K562 (cell line): Measurements from ENCODE around the gene MPHOSPH8. TPM values are rescaled to one million over a fixed set of nuclear protein-coding genes. Genes with fewer than 3 reads are reported as not detected.
A peak's percentile ranks its signal among the peaks of the same experiment; 100 is the strongest.

Source experiments
- ARHGAP35 ChIP-seq: fragments of 450-650 bp; IDR thresholded peaks from 2 replicates; pipeline ENCODE4 v1.6.1; 2018; ENCODE audit not compliant: partially characterized antibody
- CTCFL ChIP-seq: IDR thresholded peaks from 2 replicates; pipeline ENCODE4 v1.6.1; 2011; ENCODE audit warnings: borderline replicate concordance, low read depth, mild to moderate bottlenecking, moderate library complexity, low read length; ENCODE audit not compliant: insufficient read depth, poor library complexity, severe bottlenecking
- E2F6 ChIP-seq, 2 experiments: IDR thresholded peaks; 2 replicates each; pipeline ENCODE4 v1.6.1; 2011; ENCODE audit warnings: borderline replicate concordance in 1 of 2, control low read depth in 1 of 2, low read depth in 1 of 2, low read length in 1 of 2, mild to moderate bottlenecking in 1 of 2, mixed read lengths in 1 of 2, moderate library complexity in 1 of 2; ENCODE audit not compliant: insufficient read depth in 1 of 2, insufficient read length in 1 of 2, poor library complexity in 1 of 2, severe bottlenecking in 1 of 2; ENCODE audit errors: extremely low read depth in 1 of 2
- SREBF1 ChIP-seq: fragments of 150-350 bp; IDR thresholded peaks from 2 replicates; pipeline ENCODE4 v1.6.1; 2014; ENCODE audit warnings: antibody characterized with exemption, low read depth, low read length, borderline replicate concordance
- ZNF445 ChIP-seq: fragments of 250-450 bp; sonication (Bioruptor Pico); IDR thresholded peaks from 2 replicates; pipeline ENCODE4 v1.4.0; 2020; ENCODE audit warnings: low read depth, mild to moderate bottlenecking, moderate library complexity
- ZNF764 ChIP-seq: fragments of 250-450 bp; sonication (Bioruptor Pico); IDR thresholded peaks from 2 replicates; pipeline ENCODE4 v1.4.0; 2020; ENCODE audit warnings: low read depth, mild to moderate bottlenecking, moderate library complexity
- ZNF778 ChIP-seq: fragments of 450-650 bp; formaldehyde crosslinking; IDR thresholded peaks from 2 replicates; pipeline ENCODE4 v1.4.0; 2020; ENCODE audit warnings: mild to moderate bottlenecking, moderate library complexity
- polyA plus RNA-seq, 8 experiments: library from polyadenylated mRNA; depleted of rRNA in 4 of 8; stranded (reverse) in 5 of 8; unstranded in 3 of 8; fragments of >200 nt; fragmentation: Nextera tagmentation in 2 of 8; fragmentation: Illumina TruSeq in 1 of 8; extraction: Ambion mirVana in 2 of 8; extraction: Trizol in 1 of 8; gene quantifications; 2 replicates each; pipeline versions ENCODE4 v1.2.1 to v1.2.3, GENCODE V29; 2011 to 2014; ENCODE audit warnings: inconsistent platforms in 1 of 8, missing spikeins in 1 of 8
- total RNA-seq, 7 experiments: library from RNA; depleted of rRNA in 6 of 7; stranded (reverse); fragments of >200 nt in 6 of 7; fragmentation: Illumina TruSeq in 2 of 7; extraction: Trizol in 2 of 7; gene quantifications; 2 replicates each; pipeline versions ENCODE4 v1.2.1 to v1.2.3, GENCODE V29; 2011 to 2021; ENCODE audit warnings: low replicate concordance in 1 of 7
- TF ChIP-seq, protein P1 (sequence below), 2 experiments: fragments of 450-650 bp; formaldehyde crosslinking in 1 of 2; IDR thresholded peaks; 2 replicates each; pipeline versions ENCODE4 v1.4.0 to v1.6.1; 2014 to 2020; ENCODE audit warnings: mild to moderate bottlenecking in 2 of 2, borderline replicate concordance in 1 of 2, low read depth in 1 of 2
- TF ChIP-seq, protein P2 (sequence below): fragments of 450-650 bp; IDR thresholded peaks from 2 replicates; pipeline ENCODE4 v1.6.1; 2016; ENCODE audit warnings: low read depth, mild to moderate bottlenecking, moderate library complexity
- TF ChIP-seq, protein P3 (sequence below): IDR thresholded peaks from 2 replicates; pipeline ENCODE4 v1.6.1; 2012; ENCODE audit warnings: low read depth, low read length, improper control_type of control experiment, borderline replicate concordance

The MPHOSPH8 gene
- total and polyA plus RNA-seq, 9 of the 15 experiments (the other 6 are each of a cell fraction or from before 2014, with no cell fraction given), result 10.3 to 24.8 (median 16.6) TPM

DNA sequence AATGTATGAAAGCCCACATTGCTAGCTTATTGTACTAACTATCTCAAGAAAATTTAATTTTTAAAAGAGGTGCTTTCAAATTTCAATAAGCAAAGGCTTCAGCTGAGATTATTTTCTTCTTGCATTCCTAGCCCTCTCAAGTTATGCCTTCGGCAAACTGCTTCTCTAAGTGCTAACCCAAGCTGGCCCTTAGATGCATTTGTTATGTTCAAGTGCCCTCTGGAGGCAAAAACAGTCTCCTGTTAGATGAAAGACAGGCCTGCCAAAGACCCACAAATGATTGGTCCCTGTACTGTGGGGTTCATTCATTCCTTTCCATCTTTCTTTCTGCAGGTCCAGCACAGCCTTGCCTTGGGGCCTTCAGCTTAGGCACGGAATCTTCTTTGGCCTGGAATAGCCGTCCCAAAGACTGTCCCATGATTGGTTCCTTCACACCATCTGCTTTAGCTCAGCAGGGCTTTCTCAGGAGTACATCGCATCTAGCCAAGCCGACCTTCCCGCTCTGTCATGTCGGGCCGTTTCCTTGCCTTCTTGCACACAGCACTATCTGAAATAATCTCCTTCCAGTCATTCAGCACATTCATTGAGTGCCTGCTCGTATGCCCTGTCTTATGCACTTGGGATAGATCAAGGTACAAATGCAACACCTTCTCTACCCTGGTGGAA, 45.7 kb upstream of the MPHOSPH8 start (continued):
- no peak for TF ChIP-seq CTCFL
- TF ChIP-seq ARHGAP35, result no peak
- TF ChIP-seq, protein P1, sequence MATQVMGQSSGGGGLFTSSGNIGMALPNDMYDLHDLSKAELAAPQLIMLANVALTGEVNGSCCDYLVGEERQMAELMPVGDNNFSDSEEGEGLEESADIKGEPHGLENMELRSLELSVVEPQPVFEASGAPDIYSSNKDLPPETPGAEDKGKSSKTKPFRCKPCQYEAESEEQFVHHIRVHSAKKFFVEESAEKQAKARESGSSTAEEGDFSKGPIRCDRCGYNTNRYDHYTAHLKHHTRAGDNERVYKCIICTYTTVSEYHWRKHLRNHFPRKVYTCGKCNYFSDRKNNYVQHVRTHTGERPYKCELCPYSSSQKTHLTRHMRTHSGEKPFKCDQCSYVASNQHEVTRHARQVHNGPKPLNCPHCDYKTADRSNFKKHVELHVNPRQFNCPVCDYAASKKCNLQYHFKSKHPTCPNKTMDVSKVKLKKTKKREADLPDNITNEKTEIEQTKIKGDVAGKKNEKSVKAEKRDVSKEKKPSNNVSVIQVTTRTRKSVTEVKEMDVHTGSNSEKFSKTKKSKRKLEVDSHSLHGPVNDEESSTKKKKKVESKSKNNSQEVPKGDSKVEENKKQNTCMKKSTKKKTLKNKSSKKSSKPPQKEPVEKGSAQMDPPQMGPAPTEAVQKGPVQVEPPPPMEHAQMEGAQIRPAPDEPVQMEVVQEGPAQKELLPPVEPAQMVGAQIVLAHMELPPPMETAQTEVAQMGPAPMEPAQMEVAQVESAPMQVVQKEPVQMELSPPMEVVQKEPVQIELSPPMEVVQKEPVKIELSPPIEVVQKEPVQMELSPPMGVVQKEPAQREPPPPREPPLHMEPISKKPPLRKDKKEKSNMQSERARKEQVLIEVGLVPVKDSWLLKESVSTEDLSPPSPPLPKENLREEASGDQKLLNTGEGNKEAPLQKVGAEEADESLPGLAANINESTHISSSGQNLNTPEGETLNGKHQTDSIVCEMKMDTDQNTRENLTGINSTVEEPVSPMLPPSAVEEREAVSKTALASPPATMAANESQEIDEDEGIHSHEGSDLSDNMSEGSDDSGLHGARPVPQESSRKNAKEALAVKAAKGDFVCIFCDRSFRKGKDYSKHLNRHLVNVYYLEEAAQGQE (IDR thresholded peaks at IDR 0.05; ENCODE audit: borderline replicate concordance), result peak; percentile 48; the same call in 1 of the 2 replicates
- TF ChIP-seq, protein P1 (CRISPR knock-in tag; IDR thresholded peaks at IDR 0.05; ENCODE audit: low read depth), result no peak
- TF ChIP-seq ZNF445 (CRISPR knock-in tag), result no peak
- TF ChIP-seq, protein P2, sequence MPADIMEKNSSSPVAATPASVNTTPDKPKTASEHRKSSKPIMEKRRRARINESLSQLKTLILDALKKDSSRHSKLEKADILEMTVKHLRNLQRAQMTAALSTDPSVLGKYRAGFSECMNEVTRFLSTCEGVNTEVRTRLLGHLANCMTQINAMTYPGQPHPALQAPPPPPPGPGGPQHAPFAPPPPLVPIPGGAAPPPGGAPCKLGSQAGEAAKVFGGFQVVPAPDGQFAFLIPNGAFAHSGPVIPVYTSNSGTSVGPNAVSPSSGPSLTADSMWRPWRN, result no peak
- TF ChIP-seq E2F6 (IDR thresholded peaks at IDR 0.05; ENCODE audit: borderline replicate concordance in 1 of 2, extremely low read depth in 1 of 2, insufficient read depth in 1 of 2, insufficient read length in 1 of 2, low read depth in 1 of 2, low read length in 1 of 2, poor library complexity in 1 of 2, severe bottlenecking in 1 of 2), result no peak
- TF ChIP-seq ZNF778 (CRISPR knock-in tag), result no peak
- no peak for TF ChIP-seq SREBF1
- TF ChIP-seq, protein P3, sequence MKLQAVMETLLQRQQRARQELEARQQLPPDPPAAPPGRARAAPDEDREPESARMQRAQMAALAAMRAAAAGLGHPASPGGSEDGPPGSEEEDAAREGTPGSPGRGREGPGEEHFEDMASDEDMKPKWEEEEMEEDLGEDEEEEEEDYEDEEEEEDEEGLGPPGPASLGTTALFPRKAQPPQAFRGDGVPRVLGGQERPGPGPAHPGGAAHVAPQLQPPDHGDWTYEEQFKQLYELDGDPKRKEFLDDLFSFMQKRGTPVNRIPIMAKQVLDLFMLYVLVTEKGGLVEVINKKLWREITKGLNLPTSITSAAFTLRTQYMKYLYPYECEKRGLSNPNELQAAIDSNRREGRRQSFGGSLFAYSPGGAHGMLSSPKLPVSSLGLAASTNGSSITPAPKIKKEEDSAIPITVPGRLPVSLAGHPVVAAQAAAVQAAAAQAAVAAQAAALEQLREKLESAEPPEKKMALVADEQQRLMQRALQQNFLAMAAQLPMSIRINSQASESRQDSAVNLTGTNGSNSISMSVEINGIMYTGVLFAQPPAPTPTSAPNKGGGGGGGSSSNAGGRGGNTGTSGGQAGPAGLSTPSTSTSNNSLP, result no peak
- no peak for TF ChIP-seq ZNF764 (CRISPR knock-in tag)
